ENCODE results near the gene TAF8.
"Not testable (repeated sequence)": the region's sequence is repeated elsewhere in the genome, so short reads cannot be mapped to it uniquely, and the experiment has no call there.

TAF8 gene

DNA sequence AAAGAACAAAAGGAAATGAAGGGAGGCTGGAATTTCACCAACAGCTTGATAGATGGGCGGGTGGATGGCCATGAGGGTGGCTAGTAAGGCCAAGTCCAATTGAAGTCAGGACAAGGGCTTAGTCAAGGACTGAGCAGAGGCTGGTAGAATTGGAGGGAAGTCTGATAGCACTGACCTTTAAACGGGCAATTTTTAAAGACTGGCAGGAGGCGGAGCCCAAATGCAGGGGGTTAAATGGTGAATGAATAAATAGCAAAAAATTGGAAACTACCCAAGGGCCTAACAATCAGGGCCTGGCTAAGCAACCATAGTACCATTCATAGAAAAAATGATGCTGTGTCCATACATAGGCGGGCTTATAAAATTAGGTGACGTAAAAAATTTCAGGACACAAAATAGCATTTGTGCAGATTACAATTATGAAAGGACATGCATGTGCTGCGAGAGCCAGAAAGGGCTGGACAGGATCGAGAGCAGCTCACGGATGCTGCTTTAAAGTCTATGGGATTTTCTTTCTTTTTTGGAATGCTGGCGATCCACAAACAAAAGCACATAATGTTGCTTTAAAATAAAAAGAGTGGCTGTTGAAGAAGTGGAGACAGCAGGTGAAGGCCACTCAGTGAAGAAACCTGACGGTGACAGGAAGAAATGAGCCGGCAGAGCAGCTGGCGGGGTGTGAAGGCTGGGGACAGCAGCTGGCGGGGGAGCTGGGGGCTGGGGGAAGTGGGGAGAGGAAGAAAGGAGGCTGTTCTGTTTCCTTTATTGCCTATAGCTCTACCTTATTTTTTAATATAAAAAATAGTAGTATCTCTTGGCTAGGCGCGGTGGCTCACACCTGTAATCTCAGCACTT is 42.8 kb upstream of the TAF8 start:
- Histone ChIP-seq H3K9ac (ENCODE audit: low read depth, low read length, poor library complexity, severe bottlenecking) (peak overlapping the region; percentile 87), H3K36me3 (ENCODE audit: insufficient read depth, low read length) (no peaks in the 10 kb centered on the region), H3K79me2 (ENCODE audit: insufficient read depth, low read length) (peaks cover 19% of the 10 kb centered on the region), H3F3A (ENCODE audit: low read depth) (peaks cover 23% of the 10 kb centered on the region), H4K20me1 (ENCODE audit: insufficient read depth, low read length, poor library complexity, severe bottlenecking) (no peaks in the 10 kb centered on the region), H3K9me3 (ENCODE audit: insufficient read depth, low read depth, low read length) (no peaks in the 10 kb centered on the region), H3K4me1 (ENCODE audit: insufficient read depth, low read length, poor library complexity, severe bottlenecking) (peaks cover 55% of the 10 kb centered on the region), H3K27me3 (ENCODE audit: insufficient read depth, low read length, poor library complexity, severe bottlenecking) (no peaks in the 10 kb centered on the region), H2AFZ (ENCODE audit: low read length) (0 out of 2 replicates have a peak overlapping the region, but pooled peaks have one; percentile 14), H3K4me2 (ENCODE audit: low read depth, low read length, poor library complexity, severe bottlenecking) (peak overlapping the region; percentile 82), H3K4me3 (ENCODE audit: low read length, poor library complexity, severe bottlenecking) (peak overlapping the region; percentile 64), H3K9me2 (replicated peaks; ENCODE audit: low read depth, low read length) (no peaks in the 10 kb centered on the region)
- TF ChIP-seq, protein P1, sequence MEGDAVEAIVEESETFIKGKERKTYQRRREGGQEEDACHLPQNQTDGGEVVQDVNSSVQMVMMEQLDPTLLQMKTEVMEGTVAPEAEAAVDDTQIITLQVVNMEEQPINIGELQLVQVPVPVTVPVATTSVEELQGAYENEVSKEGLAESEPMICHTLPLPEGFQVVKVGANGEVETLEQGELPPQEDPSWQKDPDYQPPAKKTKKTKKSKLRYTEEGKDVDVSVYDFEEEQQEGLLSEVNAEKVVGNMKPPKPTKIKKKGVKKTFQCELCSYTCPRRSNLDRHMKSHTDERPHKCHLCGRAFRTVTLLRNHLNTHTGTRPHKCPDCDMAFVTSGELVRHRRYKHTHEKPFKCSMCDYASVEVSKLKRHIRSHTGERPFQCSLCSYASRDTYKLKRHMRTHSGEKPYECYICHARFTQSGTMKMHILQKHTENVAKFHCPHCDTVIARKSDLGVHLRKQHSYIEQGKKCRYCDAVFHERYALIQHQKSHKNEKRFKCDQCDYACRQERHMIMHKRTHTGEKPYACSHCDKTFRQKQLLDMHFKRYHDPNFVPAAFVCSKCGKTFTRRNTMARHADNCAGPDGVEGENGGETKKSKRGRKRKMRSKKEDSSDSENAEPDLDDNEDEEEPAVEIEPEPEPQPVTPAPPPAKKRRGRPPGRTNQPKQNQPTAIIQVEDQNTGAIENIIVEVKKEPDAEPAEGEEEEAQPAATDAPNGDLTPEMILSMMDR (conservative IDR thresholded peaks at IDR 0.05; ENCODE audit: low read length): no peak
- TF ChIP-seq EZH2phosphoT487 (IDR thresholded peaks at IDR 0.05; ENCODE audit: borderline replicate concordance): no peak

DNA sequence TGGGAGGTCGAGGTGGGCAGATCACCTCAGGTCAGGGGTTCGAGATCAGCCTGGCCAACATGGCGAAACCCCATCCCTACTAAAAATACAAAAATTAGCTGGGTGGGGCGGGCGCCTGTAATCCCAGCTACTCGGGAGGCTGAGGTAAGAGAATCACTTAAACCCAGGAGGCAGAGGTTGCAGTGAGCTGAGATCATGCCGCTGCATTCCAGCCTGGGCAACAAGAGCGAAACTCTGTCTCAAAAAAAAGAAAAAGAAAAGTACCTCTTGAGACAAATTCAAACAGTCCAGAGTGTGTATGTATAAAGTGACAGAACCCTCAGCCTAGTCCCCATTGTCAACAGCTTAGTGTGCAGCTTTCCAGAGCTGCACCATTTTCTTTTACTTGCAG is 42.2 kb upstream of the TAF8 start:
- Histone ChIP-seq H3K79me2 (ENCODE audit: insufficient read depth, low read length) (peaks cover 26% of the 10 kb centered on the region), H3K9ac (ENCODE audit: low read depth, low read length, poor library complexity, severe bottlenecking) (peak overlapping the region; percentile 87), H3F3A (ENCODE audit: low read depth) (peaks cover 23% of the 10 kb centered on the region), H3K4me1 (ENCODE audit: insufficient read depth, low read length, poor library complexity, severe bottlenecking) (peaks cover 62% of the 10 kb centered on the region), H3K4me2 (ENCODE audit: low read depth, low read length, poor library complexity, severe bottlenecking) (peak overlapping the region; percentile 82)
- not testable (repeated sequence) for H3K36me3 ChIP-seq (ENCODE audit: insufficient read depth, low read length); H3K9me3 ChIP-seq (ENCODE audit: insufficient read depth, low read depth, low read length); H4K20me1 ChIP-seq (ENCODE audit: insufficient read depth, low read length, poor library complexity, severe bottlenecking); H3K27me3 ChIP-seq (ENCODE audit: insufficient read depth, low read length, poor library complexity, severe bottlenecking); H3K4me3 ChIP-seq (ENCODE audit: low read length, poor library complexity, severe bottlenecking); H2AFZ ChIP-seq (ENCODE audit: low read length); H3K9me2 ChIP-seq (replicated peaks; ENCODE audit: low read depth, low read length)

DNA sequence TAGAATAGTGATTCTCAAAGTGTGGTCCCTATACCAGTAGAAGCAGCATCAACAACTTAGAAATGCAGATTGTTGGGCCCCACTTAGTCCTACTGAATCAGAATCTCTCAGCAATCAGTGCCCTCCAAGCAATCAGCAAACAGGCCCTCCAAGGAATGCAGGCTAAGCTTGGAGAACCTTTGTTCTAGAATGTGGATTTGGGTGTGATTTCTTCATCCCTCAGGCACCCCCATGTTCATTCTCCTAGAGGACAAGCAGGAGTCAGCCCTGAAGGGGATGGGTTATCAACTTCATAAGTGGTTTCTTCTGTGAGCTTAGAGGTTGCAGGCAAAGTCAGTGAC is 40.5 kb upstream of the TAF8 start:
- no peak overlapping the region for H2AFZ ChIP-seq (ENCODE audit: low read length)
- H3K79me2 ChIP-seq (ENCODE audit: insufficient read depth, low read length): peaks cover 40% of the 10 kb centered on the region
- H3F3A ChIP-seq (ENCODE audit: low read depth): peaks cover 23% of the 10 kb centered on the region
- H3K9me3 ChIP-seq (ENCODE audit: insufficient read depth, low read depth, low read length): no peaks in the 10 kb centered on the region
- no peaks in the 10 kb centered on the region for H3K36me3 ChIP-seq (ENCODE audit: insufficient read depth, low read length)
- H4K20me1 ChIP-seq (ENCODE audit: insufficient read depth, low read length, poor library complexity, severe bottlenecking): no peaks in the 10 kb centered on the region
- TF ChIP-seq, protein P1 (conservative IDR thresholded peaks at IDR 0.05; ENCODE audit: low read length): no peak
- no peak for TF ChIP-seq EZH2phosphoT487 (IDR thresholded peaks at IDR 0.05; ENCODE audit: borderline replicate concordance)
- H3K9ac ChIP-seq (ENCODE audit: low read depth, low read length, poor library complexity, severe bottlenecking): peak overlapping the region; percentile 87
- peak overlapping the region; percentile 69 for H3K4me3 ChIP-seq (ENCODE audit: low read length, poor library complexity, severe bottlenecking)
- no peaks in the 10 kb centered on the region for H3K27me3 ChIP-seq (ENCODE audit: insufficient read depth, low read length, poor library complexity, severe bottlenecking)
- peaks cover 73% of the 10 kb centered on the region for H3K4me1 ChIP-seq (ENCODE audit: insufficient read depth, low read length, poor library complexity, severe bottlenecking)
- H3K9me2 ChIP-seq (replicated peaks; ENCODE audit: low read depth, low read length): no peaks in the 10 kb centered on the region
- peak overlapping the region; percentile 81 for H3K4me2 ChIP-seq (ENCODE audit: low read depth, low read length, poor library complexity, severe bottlenecking)
